ENCODE results near the gene PHYHIPL.

Gene PHYHIPL

GRCh38 chr10:59134785-59135184, 41.7 kb upstream of the PHYHIPL start:
- no peak for DNase-seq (ENCODE audit: extremely low spot score)
- POLR2A ChIA-PET, result no interaction called here
- TF ChIP-seq, protein P1, sequence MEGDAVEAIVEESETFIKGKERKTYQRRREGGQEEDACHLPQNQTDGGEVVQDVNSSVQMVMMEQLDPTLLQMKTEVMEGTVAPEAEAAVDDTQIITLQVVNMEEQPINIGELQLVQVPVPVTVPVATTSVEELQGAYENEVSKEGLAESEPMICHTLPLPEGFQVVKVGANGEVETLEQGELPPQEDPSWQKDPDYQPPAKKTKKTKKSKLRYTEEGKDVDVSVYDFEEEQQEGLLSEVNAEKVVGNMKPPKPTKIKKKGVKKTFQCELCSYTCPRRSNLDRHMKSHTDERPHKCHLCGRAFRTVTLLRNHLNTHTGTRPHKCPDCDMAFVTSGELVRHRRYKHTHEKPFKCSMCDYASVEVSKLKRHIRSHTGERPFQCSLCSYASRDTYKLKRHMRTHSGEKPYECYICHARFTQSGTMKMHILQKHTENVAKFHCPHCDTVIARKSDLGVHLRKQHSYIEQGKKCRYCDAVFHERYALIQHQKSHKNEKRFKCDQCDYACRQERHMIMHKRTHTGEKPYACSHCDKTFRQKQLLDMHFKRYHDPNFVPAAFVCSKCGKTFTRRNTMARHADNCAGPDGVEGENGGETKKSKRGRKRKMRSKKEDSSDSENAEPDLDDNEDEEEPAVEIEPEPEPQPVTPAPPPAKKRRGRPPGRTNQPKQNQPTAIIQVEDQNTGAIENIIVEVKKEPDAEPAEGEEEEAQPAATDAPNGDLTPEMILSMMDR (IDR thresholded peaks at IDR 0.05; ENCODE audit: control extremely low read depth, extremely low read depth, low read depth, missing control alignments), result no peak
- CTCF ChIA-PET, result interaction anchor here (1.3 kb wide), 1 partner anchor 17 kb away, joined by 5 read pairs; no protein-coding TSS in a partner anchor

DNA sequence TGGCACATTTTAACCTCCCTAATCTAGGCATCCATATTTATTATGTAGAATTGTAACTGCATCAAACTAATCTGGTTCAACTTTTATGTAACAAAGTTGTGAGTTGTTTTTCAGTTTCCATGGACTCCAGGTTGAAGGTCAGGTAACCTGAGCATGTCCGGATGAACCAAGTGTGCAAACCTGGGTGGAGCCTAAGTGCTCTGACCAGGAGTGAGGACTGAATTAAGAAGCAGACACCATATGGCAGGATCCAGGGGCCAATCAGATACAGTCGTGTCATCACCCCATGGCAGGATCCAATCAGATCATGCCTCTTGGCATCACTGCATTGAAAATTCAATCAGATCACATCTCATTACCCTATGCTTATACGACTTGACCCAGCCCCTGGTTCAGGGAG, 41.2 kb upstream of the PHYHIPL start:
- DNase-seq (ENCODE audit: extremely low spot score), result no peak
- POLR2A ChIA-PET, result no interaction called here
- CTCF ChIA-PET, result interaction anchor here (1.3 kb wide), 1 partner anchor 16 kb away, joined by 5 read pairs; no protein-coding TSS in a partner anchor
- TF ChIP-seq, protein P1 (IDR thresholded peaks at IDR 0.05; ENCODE audit: control extremely low read depth, extremely low read depth, low read depth, missing control alignments), result no peak

- TF ChIP-seq, protein P1 (IDR thresholded peaks at IDR 0.05; ENCODE audit: control extremely low read depth, extremely low read depth, low read depth, missing control alignments), result no peak
- DNase-seq (ENCODE audit: extremely low spot score), result no peak
- CTCF ChIA-PET, result no interaction called here
- POLR2A ChIA-PET, result no interaction called here
These were observed 38.4 kb upstream of the PHYHIPL start for GRCh38 chr10:59138052-59138451.

- DNase-seq (ENCODE audit: extremely low spot score), result no peak
These were observed 32.9 kb upstream of the PHYHIPL start for GRCh38 chr10:59143544-59143943.

DNA sequence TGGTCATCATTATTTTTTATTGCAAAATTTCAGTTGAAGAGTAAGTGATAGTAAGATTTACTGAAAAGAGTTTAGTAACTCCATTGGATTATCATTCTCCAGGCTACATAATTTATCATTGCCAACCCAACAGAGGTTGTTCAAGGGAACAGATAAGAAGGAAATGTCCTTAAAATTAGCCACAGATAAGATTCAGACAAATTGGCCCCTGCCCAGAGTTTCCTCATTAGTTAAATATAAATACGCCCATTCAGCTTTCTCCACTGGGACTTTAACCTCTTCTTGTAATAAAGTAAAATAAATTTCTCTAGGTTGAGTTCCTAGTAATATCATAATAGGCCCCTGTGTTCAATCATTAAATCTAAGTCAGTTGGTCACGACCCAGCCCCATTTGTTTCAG, 27.7 kb upstream of the PHYHIPL start:
- no peak for DNase-seq (ENCODE audit: extremely low spot score)
- POLR2A ChIA-PET, result no interaction called here
- TF ChIP-seq, protein P1 (IDR thresholded peaks at IDR 0.05; ENCODE audit: control extremely low read depth, extremely low read depth, low read depth, missing control alignments), result no peak
- CTCF ChIA-PET, result interaction anchor here (1.7 kb wide), 1 partner anchor 22 kb away, joined by 5 read pairs; no protein-coding TSS in a partner anchor

More at GRCh38 chr10:59143544-59143943, 32.9 kb upstream of the PHYHIPL start:
- POLR2A ChIA-PET, result no interaction called here
- CTCF ChIA-PET, result interaction anchor here (1.3 kb wide), 1 partner anchor 192 kb away, joined by 5 read pairs; no protein-coding TSS in a partner anchor
- TF ChIP-seq, protein P1 (IDR thresholded peaks at IDR 0.05; ENCODE audit: control extremely low read depth, extremely low read depth, low read depth, missing control alignments), result no peak

- CTCF ChIA-PET, result interaction anchor here (1.4 kb wide), 1 partner anchor 9 kb away, joined by 5 read pairs; no protein-coding TSS in a partner anchor
- TF ChIP-seq, protein P1 (IDR thresholded peaks at IDR 0.05; ENCODE audit: control extremely low read depth, extremely low read depth, low read depth, missing control alignments), result no peak
- POLR2A ChIA-PET, result no interaction called here
- DNase-seq (ENCODE audit: extremely low spot score), result no peak
These were observed 20.9 kb upstream of the PHYHIPL start for GRCh38 chr10:59155556-59155955.

Data from GM10248 (cell line).